Thymus (tissue), 11 donors: ENCODE results near the gene RPL18A. TPM values are rescaled to one million over a fixed set of nuclear protein-coding genes. Genes with fewer than 3 reads are reported as not detected.
A peak's percentile ranks its signal among the peaks of the same experiment; 100 is the strongest.

Experiments used
- DNase-seq, 9 donors: peaks; one replicate each; pipeline ENCODE4 v3.0.0-alpha.2; 2013; ENCODE audit warnings: low spot score in 9 of 9, low read depth in 6 of 9, missing footprints in 1 of 9
- H3K27ac ChIP-seq, 2 donors: one replicate each; pipeline ENCODE4 v1.5.1; 2013; ENCODE audit warnings: control low read depth in 1 of 2, low read depth in 1 of 2, low read length in 1 of 2, mild to moderate bottlenecking in 1 of 2, moderate library complexity in 1 of 2
- H3K27me3 ChIP-seq, 2 donors: one replicate each; pipeline ENCODE4 v1.5.1; 2013; ENCODE audit warnings: low read length in 1 of 2; ENCODE audit not compliant: control insufficient read depth in 2 of 2, insufficient read depth in 1 of 2
- H3K36me3 ChIP-seq, 2 donors: one replicate each; pipeline ENCODE4 v1.5.1; 2013; ENCODE audit warnings: low read length in 1 of 2, mild to moderate bottlenecking in 1 of 2, moderate library complexity in 1 of 2; ENCODE audit not compliant: control insufficient read depth in 2 of 2, insufficient read depth in 2 of 2
- H3K4me1 ChIP-seq, 2 donors: one replicate each; pipeline ENCODE4 v1.5.1; 2013; ENCODE audit warnings: low read length in 2 of 2; ENCODE audit not compliant: control insufficient read depth in 2 of 2, insufficient read depth in 2 of 2
- H3K4me3 ChIP-seq, 2 donors: one replicate each; pipeline ENCODE4 v1.5.1; 2013; ENCODE audit warnings: low read length in 2 of 2, control low read depth in 1 of 2, mild to moderate bottlenecking in 1 of 2
- H3K9me3 ChIP-seq, 2 donors: one replicate each; pipeline ENCODE4 v1.5.1; 2013; ENCODE audit warnings: low read length in 1 of 2, mild to moderate bottlenecking in 1 of 2; ENCODE audit not compliant: control insufficient read depth in 2 of 2, insufficient read depth in 1 of 2
- WGBS: extraction: QIAGEN DNeasy Blood & Tissue Kit; methylation state at CpG from one replicate; pipeline ENCODE4 v1.1.7; 2013; 5-methylcytosine and 5-hydroxymethylcytosine counted together
- polyA plus RNA-seq: library from polyadenylated mRNA; stranded (reverse); fragments of 200-250 nt; gene quantifications from one replicate; pipeline ENCODE4 v1.2.3, GENCODE V29; 2013
- total RNA-seq: library from RNA; stranded (reverse); fragments of 120-200 nt; gene quantifications from one replicate; pipeline ENCODE4 v1.2.4, GENCODE V29; 2013
- donor health status: healthy.

Gene RPL18A
- total and polyA plus RNA-seq, 2 donors = 2,271 to 2,901 TPM

- Histone ChIP-seq H3K4me1 (peaks cover 5 to 17% of the 10 kb centered on the region in 2 donors), H3K27me3 (peaks cover 31 to 70% of the 10 kb centered on the region in 2 donors), H3K27ac (no peak overlapping the region), H3K9me3 (peaks cover 0 to 8% of the 10 kb centered on the region in 2 donors), H3K36me3 (peaks cover 8 to 9% of the 10 kb centered on the region in 2 donors), H3K4me3 (no peak overlapping the region)
- no peak for DNase-seq
- WGBS = 92% methylated on average over 11 of the region's 11 CpGs
Observed at GRCh38 chr19:17869114-17869608, 9.5 kb downstream of the RPL18A start.

DNA sequence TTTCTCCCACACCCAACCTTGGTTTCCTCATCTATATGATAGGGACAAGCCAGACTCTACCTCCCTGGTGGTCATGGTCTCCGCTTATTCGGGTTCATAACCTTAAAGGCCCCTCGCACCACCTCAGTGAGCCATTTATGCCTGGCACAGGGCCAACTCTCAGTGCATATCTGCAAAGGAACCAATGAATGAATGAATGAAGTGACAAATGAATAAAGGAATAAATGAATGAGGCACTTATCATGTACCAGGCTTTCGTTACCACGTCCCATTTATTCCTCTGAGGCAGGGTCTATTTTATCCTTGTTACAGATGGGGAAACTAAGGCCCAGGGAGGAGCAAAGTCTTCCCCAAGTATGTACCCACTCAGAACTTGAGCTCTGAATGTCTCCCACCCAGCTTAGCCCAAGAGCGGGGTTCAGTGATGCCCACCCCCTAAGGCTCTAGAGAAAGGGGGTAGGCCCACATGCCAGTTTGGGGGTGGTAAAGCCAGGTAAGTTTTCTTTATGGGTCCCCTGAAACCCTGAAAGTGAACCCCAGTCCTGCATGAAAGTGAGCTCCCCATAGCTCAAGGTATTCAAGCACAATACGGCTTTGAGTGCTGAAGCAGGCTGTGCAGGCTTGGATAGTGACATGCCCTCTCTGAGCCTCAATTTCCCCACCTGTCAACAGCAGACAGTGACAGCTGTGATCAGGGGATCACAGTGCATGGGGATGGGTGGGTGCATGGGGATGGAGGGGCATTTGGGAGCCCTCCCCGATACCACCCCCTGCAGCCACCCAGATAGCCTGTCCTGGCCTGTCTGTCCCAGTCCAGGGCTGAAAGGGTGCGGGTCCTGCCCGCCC is 11.5 kb downstream of the RPL18A start:
- WGBS = 74% methylated on average over 10 of the region's 10 CpGs
- no peak for DNase-seq
- no peak overlapping the region for H3K4me3 ChIP-seq
- H3K9me3 ChIP-seq = peaks cover 0 to 8% of the 10 kb centered on the region in 2 donors
- no peaks in the 10 kb centered on the region for H3K36me3 ChIP-seq
- peaks cover 34 to 83% of the 10 kb centered on the region in 2 donors for H3K27me3 ChIP-seq
- H3K4me1 ChIP-seq = peaks cover 5 to 17% of the 10 kb centered on the region in 2 donors
- H3K27ac ChIP-seq = no peak overlapping the region

- DNase-seq = no peak
- Histone ChIP-seq H3K36me3 (no peaks in the 10 kb centered on the region), H3K4me3 (peak within 1 kb of the TSS in 1 of 2 donors; percentile 5), H3K27me3 (peaks cover 34 to 83% of the 10 kb centered on the region in 2 donors), H3K4me1 (peaks cover 5 to 17% of the 10 kb centered on the region in 2 donors), H3K27ac (no peak within 1 kb of the TSS), H3K9me3 (peaks cover 0 to 8% of the 10 kb centered on the region in 2 donors)
- WGBS = 4% methylated on average over 26 of the region's 26 CpGs
Observed at GRCh38 chr19:17871878-17872250, 12.2 kb downstream of the RPL18A start, which contains the start of gene SLC5A5. TSS of gene SLC5A5 (plus strand) at chr19:17871945. CDS start at chr19:17872320, 375 bp downstream.

- no peaks in the 10 kb centered on the region for H3K36me3 ChIP-seq
- H3K4me3 ChIP-seq = peak overlapping the region in 1 of 2 donors; percentile 5
- peaks cover 34 to 78% of the 10 kb centered on the region in 2 donors for H3K27me3 ChIP-seq
- H3K9me3 ChIP-seq = peaks cover 0 to 8% of the 10 kb centered on the region in 2 donors
- H3K4me1 ChIP-seq = peaks cover 5 to 17% of the 10 kb centered on the region in 2 donors
- WGBS = 2% methylated on average over 61 of the region's 61 CpGs
- no peak overlapping the region for H3K27ac ChIP-seq
- DNase-seq = peak in 1 of 9 donors; percentile 45
Observed at GRCh38 chr19:17872251-17873001, 12.7 kb downstream of the RPL18A start.

- Histone ChIP-seq H3K36me3 (no peaks in the 10 kb centered on the region), H3K27me3 (peaks cover 34 to 67% of the 10 kb centered on the region in 2 donors), H3K27ac (no peak overlapping the region), H3K9me3 (peaks cover 0 to 8% of the 10 kb centered on the region in 2 donors), H3K4me1 (peaks cover 5 to 17% of the 10 kb centered on the region in 2 donors), H3K4me3 (peak overlapping the region; percentile 26 to 45)
- peak in 3 of 9 donors; percentile 36 to 61 (median 45) for DNase-seq
- WGBS = 15% methylated on average over 63 of the region's 63 CpGs
Observed at GRCh38 chr19:17873786-17874757, 14.4 kb downstream of the RPL18A start.

DNA sequence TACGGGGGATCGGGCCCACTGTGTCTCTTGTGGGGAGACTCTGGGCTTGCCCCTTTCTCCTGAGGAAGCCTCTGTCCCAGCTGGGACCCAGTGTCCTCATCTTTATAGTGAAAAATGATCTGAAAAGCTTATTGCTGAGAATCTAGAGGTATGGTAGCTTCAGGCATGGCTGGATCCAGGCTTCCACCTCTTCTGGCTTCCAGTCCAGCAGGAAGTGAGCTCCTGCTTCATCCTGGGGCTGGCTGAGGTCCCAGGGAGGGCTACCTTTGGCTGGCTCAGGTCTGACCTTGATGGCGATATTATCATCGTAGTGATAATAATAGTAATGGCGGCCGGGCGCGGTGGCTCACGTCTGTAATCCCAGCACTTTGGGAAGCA is 15.0 kb downstream of the RPL18A start:
- Histone ChIP-seq H3K27ac (no peak overlapping the region), H3K36me3 (no peaks in the 10 kb centered on the region)

GRCh38 chr19:17877696-17878095 is 18.0 kb downstream of the RPL18A start:
- Histone ChIP-seq H3K9me3 (peaks cover 0 to 5% of the 10 kb centered on the region in 2 donors), H3K4me3 (no peak overlapping the region), H3K36me3 (no peaks in the 10 kb centered on the region), H3K4me1 (peaks cover 5 to 11% of the 10 kb centered on the region in 2 donors), H3K27ac (no peak overlapping the region), H3K27me3 (peaks cover 12 to 30% of the 10 kb centered on the region in 2 donors)
- no peak for DNase-seq
- 94% methylated on average over 16 of the region's 16 CpGs for WGBS

More for the DNA sequence above, 15.0 kb downstream of the RPL18A start:
- H3K4me1 ChIP-seq = peaks cover 5 to 17% of the 10 kb centered on the region in 2 donors
- no peak overlapping the region for H3K4me3 ChIP-seq
- WGBS = 93% methylated on average over 9 of the region's 9 CpGs
- H3K9me3 ChIP-seq = peaks cover 0 to 8% of the 10 kb centered on the region in 2 donors
- no peak for DNase-seq
- H3K27me3 ChIP-seq = peaks cover 34 to 60% of the 10 kb centered on the region in 2 donors

GRCh38 chr19:17879466-17879865 is 19.8 kb downstream of the RPL18A start:
- Histone ChIP-seq H3K27me3 (peaks cover 2 to 13% of the 10 kb centered on the region in 2 donors), H3K4me3 (no peak overlapping the region), H3K27ac (no peak overlapping the region), H3K9me3 (no peaks in the 10 kb centered on the region), H3K4me1 (no peaks in the 10 kb centered on the region), H3K36me3 (no peaks in the 10 kb centered on the region)
- DNase-seq = no peak
- 93% methylated on average over 7 of the region's 7 CpGs for WGBS
